MM.1S (cell line): ENCODE measurements around the gene FAM117B.
A peak's percentile ranks its signal among the peaks of the same experiment; 100 is the strongest.

Source experiments
- DNase-seq: peaks from one replicate; pipeline ENCODE4 v3.0.0-alpha.2; 2015
- H2AFZ ChIP-seq: fragments of 300-600 bp; sonication (generic); 2 replicates; pipeline ENCODE4 v1.6.0; 2016; ENCODE audit warnings: antibody characterized with exemption, low read length
- H3F3A ChIP-seq: fragments of 300-600 bp; sonication (generic); 2 replicates; pipeline ENCODE4 v1.6.1; 2016; ENCODE audit warnings: mild to moderate bottlenecking, antibody characterized with exemption, low read length, moderate library complexity, mixed read lengths; ENCODE audit not compliant: insufficient read depth
- H3K27ac ChIP-seq: fragments of 300-600 bp; sonication (generic); 2 replicates; pipeline ENCODE4 v1.5.1; 2016; ENCODE audit warnings: mild to moderate bottlenecking, low read length
- H3K27me3 ChIP-seq: fragments of 300-600 bp; sonication (generic); replicated peaks from 2 replicates; pipeline ENCODE4 v1.6.0; 2016; ENCODE audit warnings: low read length; ENCODE audit not compliant: insufficient read depth
- H3K36me3 ChIP-seq: fragments of 300-600 bp; sonication (generic); replicated peaks from 2 replicates; pipeline ENCODE4 v1.6.1; 2016; ENCODE audit warnings: mild to moderate bottlenecking, low read length, mixed read lengths; ENCODE audit not compliant: insufficient read depth
- H3K4me1 ChIP-seq: fragments of 300-600 bp; sonication (generic); 2 replicates; pipeline ENCODE4 v1.6.1; 2016; ENCODE audit warnings: low read length, mixed read lengths
- H3K4me2 ChIP-seq: fragments of 300-600 bp; sonication (generic); 2 replicates; pipeline ENCODE4 v1.6.0; 2016; ENCODE audit warnings: low read depth, low read length
- H3K4me3 ChIP-seq: fragments of 300-600 bp; sonication (generic); 2 replicates; pipeline ENCODE4 v1.5.1; 2016; ENCODE audit warnings: low read length, mixed read lengths
- H3K79me2 ChIP-seq: fragments of 300-600 bp; sonication (generic); 2 replicates; pipeline ENCODE4 v1.6.1; 2016; ENCODE audit warnings: mixed run types, low read length, mixed read lengths
- H3K9ac ChIP-seq: fragments of 300-600 bp; sonication (generic); 2 replicates; pipeline ENCODE4 v1.6.1; 2016; ENCODE audit warnings: low read length, mixed read lengths
- H3K9me2 ChIP-seq: fragments of 300-600 bp; sonication (generic); replicated peaks from 2 replicates; pipeline ENCODE4 v1.6.1; 2016; ENCODE audit warnings: mild to moderate bottlenecking, low read length, mixed read lengths; ENCODE audit not compliant: insufficient read depth
- H3K9me3 ChIP-seq: fragments of 300-600 bp; sonication (generic); replicated peaks from 2 replicates; pipeline ENCODE4 v1.6.1; 2016; ENCODE audit warnings: mild to moderate bottlenecking, low read length, mixed read lengths; ENCODE audit not compliant: insufficient read depth
- H4K20me1 ChIP-seq: fragments of 300-600 bp; sonication (generic); 2 replicates; pipeline ENCODE4 v1.6.1; 2016; ENCODE audit warnings: mild to moderate bottlenecking, low read length, moderate library complexity, mixed read lengths; ENCODE audit not compliant: insufficient read depth
- EZH2 ChIP-seq: fragments of 300-600 bp; sonication (generic); optimal IDR thresholded peaks from 2 replicates; pipeline ENCODE3; 2017; ENCODE audit warnings: low read depth, mild to moderate bottlenecking, antibody characterized with exemption, low read length, mixed read lengths
- EZH2phosphoT487 ChIP-seq: fragments of 300-600 bp; sonication (generic); IDR thresholded peaks from 2 replicates; pipeline ENCODE4 v1.6.1; 2018; ENCODE audit warnings: antibody characterized with exemption, low read length
- TF ChIP-seq, protein P1 (sequence below): fragments of 300-600 bp; sonication (generic); IDR thresholded peaks from 2 replicates; pipeline ENCODE4 v1.5.1; 2016; ENCODE audit warnings: antibody characterized with exemption, low read length, mixed read lengths

The FAM117B gene

DNA sequence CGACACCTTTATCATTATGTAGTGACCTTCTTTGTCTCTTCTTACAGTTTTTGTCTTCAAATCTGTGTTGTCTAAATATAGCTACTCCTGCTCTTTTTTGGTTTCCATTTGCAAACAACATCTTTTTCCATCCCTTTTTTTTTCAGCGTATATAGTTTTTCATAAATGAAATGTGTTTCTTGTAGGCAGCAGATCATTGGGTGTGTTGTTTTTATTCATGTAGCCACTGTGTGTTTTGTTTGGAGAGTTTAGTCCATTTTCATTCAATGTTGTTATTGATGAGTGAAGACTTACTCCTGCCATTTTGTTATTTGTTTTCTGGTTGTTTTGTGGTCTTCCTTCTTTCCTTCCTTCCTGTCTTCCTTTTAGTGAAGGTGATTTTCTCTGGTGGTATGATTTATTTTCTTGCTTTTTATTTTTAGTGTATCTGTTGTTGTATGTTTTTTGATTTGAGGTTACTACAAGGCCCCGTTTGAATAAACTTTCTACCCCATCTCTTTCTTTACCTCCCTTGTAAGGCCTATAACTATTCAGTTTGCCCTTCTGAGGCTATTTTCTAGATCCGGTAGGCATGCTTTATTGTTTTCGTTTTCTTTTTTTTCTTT, 81.4 kb downstream of the FAM117B start:
- Histone ChIP-seq H3K4me2 (no peak overlapping the region), H2AFZ (no peak overlapping the region), H3K27me3 (no peaks in the 10 kb centered on the region), H3K9me3 (no peaks in the 10 kb centered on the region), H3K79me2 (no peaks in the 10 kb centered on the region), H3K4me1 (no peaks in the 10 kb centered on the region), H3K27ac (no peak overlapping the region), H4K20me1 (no peaks in the 10 kb centered on the region), H3K36me3 (no peaks in the 10 kb centered on the region), H3K9me2 (no peaks in the 10 kb centered on the region), H3F3A (no peaks in the 10 kb centered on the region), H3K9ac (no peak overlapping the region), H3K4me3 (no peak overlapping the region)
- TF ChIP-seq, protein P1, sequence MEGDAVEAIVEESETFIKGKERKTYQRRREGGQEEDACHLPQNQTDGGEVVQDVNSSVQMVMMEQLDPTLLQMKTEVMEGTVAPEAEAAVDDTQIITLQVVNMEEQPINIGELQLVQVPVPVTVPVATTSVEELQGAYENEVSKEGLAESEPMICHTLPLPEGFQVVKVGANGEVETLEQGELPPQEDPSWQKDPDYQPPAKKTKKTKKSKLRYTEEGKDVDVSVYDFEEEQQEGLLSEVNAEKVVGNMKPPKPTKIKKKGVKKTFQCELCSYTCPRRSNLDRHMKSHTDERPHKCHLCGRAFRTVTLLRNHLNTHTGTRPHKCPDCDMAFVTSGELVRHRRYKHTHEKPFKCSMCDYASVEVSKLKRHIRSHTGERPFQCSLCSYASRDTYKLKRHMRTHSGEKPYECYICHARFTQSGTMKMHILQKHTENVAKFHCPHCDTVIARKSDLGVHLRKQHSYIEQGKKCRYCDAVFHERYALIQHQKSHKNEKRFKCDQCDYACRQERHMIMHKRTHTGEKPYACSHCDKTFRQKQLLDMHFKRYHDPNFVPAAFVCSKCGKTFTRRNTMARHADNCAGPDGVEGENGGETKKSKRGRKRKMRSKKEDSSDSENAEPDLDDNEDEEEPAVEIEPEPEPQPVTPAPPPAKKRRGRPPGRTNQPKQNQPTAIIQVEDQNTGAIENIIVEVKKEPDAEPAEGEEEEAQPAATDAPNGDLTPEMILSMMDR: no peak
- TF ChIP-seq EZH2phosphoT487 (no peak), EZH2 (no peak)
- no peak for DNase-seq

DNA sequence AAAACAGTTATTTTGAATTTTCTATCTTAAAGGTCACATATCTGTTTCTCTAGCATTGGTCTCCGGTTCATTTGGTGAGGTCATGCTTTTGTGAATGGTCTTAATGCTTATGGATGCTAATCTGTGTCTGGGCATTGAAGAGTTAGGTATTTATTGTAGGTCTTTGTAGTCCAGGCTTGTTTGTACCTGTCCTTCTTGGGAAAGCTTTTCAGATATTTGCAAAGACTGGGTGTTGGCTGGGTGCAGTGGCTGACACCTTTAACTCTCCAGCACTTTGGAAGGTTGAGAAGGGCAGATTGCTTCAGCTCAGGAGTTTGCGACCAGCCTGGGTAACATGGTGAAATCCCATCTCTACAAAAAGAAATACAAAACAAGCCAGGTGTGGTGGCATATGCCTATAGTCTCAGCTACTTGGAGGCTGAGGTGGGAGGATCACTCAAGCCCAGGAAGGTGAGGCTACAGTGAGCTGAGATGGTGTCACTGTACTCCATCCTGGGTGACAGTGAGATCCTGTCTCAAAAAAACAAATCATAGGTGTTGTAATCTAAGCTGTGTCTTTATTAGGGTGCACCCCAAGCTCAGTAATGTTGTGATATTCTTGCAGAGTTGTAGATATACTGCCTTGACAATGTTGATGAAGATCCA, 82.3 kb downstream of the FAM117B start:
- Histone ChIP-seq H4K20me1 (no peaks in the 10 kb centered on the region), H3K4me2 (no peak overlapping the region), H2AFZ (no peak overlapping the region), H3K4me3 (no peak overlapping the region), H3K79me2 (no peaks in the 10 kb centered on the region), H3K4me1 (no peaks in the 10 kb centered on the region), H3K9me2 (no peaks in the 10 kb centered on the region), H3K9me3 (no peaks in the 10 kb centered on the region), H3K27me3 (no peaks in the 10 kb centered on the region), H3K36me3 (no peaks in the 10 kb centered on the region), H3F3A (no peaks in the 10 kb centered on the region), H3K27ac (no peak overlapping the region), H3K9ac (no peak overlapping the region)
- DNase-seq: no peak
- TF ChIP-seq EZH2 (no peak), EZH2phosphoT487 (no peak)
- TF ChIP-seq, protein P1: no peak

DNA sequence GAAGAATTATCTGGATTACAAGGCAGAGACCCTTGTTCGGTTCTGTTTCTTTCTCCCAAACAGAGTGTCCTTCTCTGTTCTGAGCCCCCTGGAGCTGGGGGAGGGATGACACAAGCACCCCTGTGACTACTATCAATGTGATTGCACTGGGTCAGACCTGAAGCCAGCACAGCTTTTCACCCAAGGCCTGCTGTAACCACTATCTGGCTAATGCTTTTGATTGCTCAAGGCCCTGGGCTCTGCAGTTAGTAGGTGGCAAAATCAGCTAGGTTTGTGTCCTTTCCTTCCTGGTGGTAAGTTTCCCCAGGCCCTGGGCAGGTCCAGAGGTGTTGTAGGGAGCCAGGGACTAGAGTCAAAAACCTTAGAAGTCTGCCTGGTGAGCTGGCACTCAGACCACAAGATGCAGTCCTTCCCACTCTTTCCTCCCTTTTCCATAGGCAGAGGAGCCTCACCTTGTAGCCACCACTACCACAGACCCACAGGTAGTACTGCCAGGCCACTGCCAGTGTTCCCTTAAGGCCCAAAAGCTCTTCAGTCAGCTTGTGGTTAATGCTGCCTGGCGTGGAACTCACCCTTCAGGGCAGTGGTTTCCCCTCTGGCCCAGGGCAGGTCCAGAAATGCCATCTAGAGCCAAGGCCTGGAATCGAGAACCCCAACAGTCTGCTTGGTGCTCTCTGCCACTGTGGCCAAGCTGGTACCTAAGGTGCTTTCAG, 83.0 kb downstream of the FAM117B start:
- Histone ChIP-seq H3K36me3 (no peaks in the 10 kb centered on the region), H4K20me1 (no peaks in the 10 kb centered on the region), H3F3A (no peaks in the 10 kb centered on the region), H3K27me3 (no peaks in the 10 kb centered on the region), H3K4me3 (no peak overlapping the region), H3K79me2 (no peaks in the 10 kb centered on the region), H3K4me1 (no peaks in the 10 kb centered on the region), H3K4me2 (no peak overlapping the region), H2AFZ (no peak overlapping the region), H3K27ac (no peak overlapping the region), H3K9ac (no peak overlapping the region), H3K9me2 (no peaks in the 10 kb centered on the region), H3K9me3 (no peaks in the 10 kb centered on the region)
- peak; percentile 60 for DNase-seq
- TF ChIP-seq, protein P1: 0 out of 2 replicates have a peak, but pooled peaks have one; percentile 8
- no peak for TF ChIP-seq EZH2
